HG03039 (cell line): ENCODE measurements around the gene LECT2.

Experiments
- ATAC-seq: cut with Tn5 transposase; IDR thresholded peaks from one replicate; pipeline ENCODE4 v1.9.1; 2021; ENCODE audit warnings: mild to moderate bottlenecking, moderate library complexity; ENCODE audit not compliant: unreplicated experiment

The LECT2 gene

GRCh38 chr5:135954899-135955298, at the start of gene LECT2:
LECT2 (minus strand) TSS chr5:135954983; CDS start chr5:135954833, 150 bp downstream.
- ATAC-seq = no peak

DNA sequence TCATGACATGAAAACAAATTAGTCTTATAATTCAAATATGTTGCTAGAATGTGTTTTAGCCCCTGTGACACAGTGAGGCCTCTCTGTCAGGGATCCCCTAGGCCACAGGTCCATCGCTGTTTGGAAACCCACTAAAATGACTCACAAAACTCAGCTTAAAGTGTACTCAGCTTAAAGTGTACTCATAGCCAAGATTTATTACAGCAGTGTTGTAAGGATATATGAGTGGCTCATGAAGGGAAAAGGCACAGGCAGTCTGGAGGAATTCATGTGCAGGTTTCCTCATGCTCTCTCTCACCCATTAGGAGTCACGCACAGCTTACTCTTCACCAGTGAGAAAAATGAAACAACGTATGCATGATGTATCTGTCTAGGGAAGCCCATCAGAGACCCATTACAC, 49.7 kb upstream of the LECT2 start:
- no peak for ATAC-seq

- ATAC-seq = no peak
These were observed 46.7 kb upstream of the LECT2 start for GRCh38 chr5:136001466-136001981.

DNA sequence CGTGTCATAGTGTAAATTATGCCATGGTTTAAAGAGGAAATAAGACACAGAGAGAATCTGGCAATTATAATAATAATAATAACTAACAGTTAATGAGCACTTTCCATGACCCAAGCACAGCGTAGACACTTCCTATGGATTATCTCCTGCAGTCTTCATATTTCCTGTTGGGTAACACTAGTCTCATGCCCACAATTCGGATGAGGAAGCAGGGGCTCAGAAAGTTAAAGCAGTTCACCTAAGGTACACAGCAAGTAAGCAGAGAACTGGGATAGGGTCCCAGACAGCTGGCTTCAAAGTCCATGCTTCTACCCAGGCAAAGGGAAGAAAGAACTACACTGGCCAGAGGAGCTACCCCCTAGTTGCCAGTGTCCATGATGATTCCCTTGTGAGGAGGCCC, 46.1 kb upstream of the LECT2 start:
- no peak for ATAC-seq

GRCh38 chr5:136000147-136000546, 45.4 kb upstream of the LECT2 start:
- no peak for ATAC-seq

GRCh38 chr5:135999406-136000139, 44.8 kb upstream of the LECT2 start:
- no peak for ATAC-seq

GRCh38 chr5:135998889-135999288, 44.1 kb upstream of the LECT2 start:
- ATAC-seq = no peak

DNA sequence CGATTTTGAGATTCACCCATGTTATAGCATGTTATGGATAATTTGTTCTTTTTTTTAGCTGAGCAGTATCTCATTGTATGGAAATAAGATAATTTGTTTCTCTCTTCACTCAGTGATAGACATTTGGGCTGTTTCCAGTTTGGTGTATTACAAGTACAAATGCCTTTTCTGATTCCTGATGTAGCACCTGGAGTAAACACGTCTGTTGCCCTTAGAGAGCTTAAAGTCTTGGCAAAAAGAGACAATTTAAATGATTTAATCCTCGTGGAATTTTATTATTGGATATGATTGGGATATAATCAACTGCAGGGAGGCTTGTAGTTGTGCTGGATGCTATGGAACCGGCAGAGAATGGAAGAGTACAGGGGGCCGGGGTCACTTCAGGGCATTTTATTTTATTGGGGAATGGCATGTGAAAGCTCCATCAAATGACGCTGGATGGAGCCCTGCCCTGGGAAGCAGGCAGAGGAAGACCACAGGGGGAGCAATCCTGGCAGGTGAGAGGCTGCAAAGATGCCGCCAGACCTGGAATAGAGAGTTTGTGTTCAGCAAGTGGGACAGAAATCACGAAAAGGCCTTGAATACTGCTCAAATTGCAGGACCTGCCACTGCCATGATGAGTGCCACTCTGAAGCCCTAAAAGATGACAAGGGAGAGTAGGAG, 43.0 kb upstream of the LECT2 start:
- no peak for ATAC-seq

- ATAC-seq = no peak
These were observed 41.8 kb upstream of the LECT2 start for GRCh38 chr5:135996611-135997010.

DNA sequence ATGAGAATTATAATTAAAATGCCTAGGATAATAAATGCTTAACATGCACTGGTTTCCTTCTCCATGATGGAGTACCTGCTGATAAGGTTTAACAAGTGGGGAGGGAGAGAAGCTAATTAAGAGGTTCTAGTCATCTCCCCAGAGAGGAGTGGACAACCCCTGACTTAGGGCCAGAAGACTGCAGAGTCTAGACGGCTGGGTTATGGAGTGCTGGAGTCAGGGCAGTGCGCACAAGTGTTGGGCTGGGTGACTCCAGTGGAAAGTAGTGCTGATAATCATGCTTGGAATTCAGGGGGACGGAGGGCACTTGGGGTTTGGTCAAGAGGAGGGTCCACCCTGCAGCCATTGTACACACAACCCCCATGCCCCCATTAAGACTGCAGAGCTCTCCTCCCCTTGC, 41.2 kb upstream of the LECT2 start:
- no peak for ATAC-seq

DNA sequence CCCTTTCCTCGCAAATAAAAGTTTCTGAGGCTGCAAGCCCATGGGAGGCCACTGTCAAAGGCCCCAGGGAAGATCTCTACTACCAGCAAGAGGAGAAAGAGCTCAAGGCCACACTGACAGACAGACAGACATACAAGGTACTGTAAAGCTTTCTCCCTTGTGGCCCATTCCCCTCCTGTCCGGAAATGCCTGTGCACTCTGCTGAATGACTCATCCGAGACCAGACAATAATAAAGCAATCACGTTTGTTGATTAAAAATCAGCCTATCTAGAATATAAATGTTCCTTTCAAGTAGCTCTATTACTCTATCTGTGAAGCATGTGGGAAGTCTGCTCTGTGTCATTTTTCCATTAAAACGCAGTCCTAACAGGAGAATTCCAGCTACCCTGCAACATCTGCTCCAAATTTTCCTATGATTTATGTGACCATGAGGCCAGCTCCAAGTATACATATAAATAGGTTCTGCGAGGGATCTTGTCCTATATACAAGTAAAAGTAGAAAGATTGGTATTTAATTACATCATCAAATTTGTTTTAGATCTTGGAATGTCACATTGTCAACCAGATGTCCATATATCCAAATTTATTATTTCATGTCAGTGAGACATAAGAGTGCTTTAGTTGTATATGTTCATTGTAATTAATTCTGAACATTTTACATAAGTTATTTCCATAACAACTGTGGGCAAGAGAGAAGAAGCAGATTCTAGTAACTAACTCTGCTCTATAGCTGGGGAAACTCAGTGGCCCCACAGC, 39.3 kb upstream of the LECT2 start:
- no peak for ATAC-seq

DNA sequence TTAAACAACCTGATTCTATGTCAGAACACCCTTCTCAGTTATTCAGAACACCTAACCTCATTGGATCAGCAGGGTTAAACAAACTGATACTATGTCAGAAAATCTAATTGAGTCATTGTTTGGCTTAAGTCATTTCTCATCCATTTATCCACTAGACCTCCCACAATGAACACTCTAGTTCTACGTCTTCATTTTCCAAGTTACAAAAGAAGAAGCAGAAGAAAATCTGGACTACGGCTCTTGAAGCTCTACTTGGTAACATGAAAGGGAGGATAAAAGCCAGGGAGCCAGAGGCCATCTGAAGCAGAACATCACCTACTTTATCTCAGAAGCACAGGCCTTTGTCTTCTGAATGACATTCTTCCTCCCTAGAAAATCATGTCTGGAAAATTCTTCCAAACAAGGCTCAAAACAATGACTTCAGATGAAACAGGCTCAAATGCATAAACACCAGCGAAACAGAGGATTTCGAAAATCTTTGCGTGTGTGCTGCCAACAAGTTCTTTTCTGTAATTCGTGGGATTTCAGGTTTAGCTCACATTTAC, 38.6 kb upstream of the LECT2 start:
- no peak for ATAC-seq

- ATAC-seq = no peak
These were observed 36.6 kb upstream of the LECT2 start for GRCh38 chr5:135991429-135991828.

- no peak for ATAC-seq
These were observed 35.9 kb upstream of the LECT2 start for GRCh38 chr5:135990528-135991255.

DNA sequence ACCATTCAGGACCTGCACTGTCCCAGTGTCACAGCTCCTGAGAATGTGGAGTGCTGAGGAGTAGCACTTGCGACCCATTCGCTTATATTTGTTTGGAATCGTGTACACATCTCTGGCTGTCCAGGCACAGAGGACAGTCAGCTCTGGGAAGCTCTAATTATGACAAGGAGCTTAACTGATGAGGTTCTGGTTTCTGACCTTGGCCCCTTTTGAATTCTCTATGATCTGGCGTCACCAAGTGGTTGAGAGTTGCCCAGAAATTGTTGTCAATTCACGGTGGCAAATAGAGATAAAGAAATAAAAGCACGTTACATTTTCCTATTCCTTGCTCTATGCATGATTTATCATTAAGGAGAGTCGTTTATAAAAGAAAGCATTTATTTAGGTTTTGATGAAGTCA, 34.9 kb upstream of the LECT2 start:
- ATAC-seq = no peak

- no peak for ATAC-seq
These were observed 33.8 kb upstream of the LECT2 start for GRCh38 chr5:135988546-135988945.

DNA sequence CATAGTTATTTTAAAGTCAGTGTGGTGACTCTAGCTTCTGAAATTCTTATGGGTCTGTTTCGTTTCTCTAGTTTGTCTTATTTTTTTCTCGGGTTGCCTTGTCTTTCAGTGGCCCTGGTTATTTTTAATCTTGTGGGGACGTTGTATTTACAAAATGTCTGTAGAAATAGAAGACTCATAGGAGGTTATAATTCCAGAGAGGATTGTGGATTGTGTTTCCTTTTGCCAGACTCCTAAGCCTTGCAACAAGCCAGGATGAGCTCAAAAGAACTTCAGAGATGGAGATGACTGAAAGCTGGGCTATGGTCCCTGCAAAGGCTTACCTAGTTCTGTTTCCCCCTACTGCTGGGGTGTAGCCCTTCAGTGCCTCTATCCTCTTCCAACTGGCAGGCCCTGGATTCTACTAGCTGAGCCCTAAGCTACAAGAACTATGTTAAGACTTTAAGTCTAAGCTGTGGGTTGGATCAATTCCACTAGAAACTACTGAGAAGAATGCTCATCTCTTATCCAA, 32.2 kb upstream of the LECT2 start:
- ATAC-seq = no peak

GRCh38 chr5:135986401-135986800, 31.6 kb upstream of the LECT2 start:
- no peak for ATAC-seq

DNA sequence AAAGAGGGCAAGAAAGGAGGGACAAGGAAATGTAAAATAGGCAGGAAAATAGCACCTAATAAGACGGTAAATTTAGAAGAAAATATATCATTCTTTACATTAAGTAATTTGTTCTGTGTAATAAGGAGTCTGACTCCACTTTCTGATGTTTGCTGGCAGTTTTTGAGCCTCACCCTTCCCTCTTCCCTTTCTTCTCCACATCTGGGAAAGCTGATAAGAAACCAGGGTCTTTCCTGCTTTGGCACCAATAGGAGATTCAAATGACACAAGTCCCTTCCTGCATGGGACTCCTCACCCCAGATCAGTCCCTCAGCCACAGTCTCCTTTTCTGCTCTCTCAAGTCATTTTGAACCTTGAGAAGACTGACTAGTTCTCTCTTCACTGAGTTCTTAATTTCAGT, 31.2 kb upstream of the LECT2 start:
- ATAC-seq = no peak

DNA sequence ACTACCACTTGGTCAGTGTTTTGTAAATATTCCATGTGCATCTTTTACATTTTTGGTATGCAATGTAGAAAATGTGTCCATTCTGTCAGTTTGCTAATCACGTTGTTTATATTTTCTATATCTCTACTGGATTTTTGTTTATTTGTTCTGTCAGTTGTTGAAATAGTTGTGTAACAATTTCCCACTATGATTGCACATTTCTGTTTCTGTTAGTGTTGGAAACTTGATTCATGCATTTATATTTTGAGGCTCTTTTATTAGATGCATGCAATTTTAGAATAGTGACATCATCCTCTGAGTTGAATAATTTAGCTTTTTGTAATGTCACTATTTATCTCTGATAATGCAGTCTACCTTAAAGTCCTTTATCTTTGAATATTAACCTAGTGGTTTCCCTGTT, 25.8 kb upstream of the LECT2 start:
- no peak for ATAC-seq

DNA sequence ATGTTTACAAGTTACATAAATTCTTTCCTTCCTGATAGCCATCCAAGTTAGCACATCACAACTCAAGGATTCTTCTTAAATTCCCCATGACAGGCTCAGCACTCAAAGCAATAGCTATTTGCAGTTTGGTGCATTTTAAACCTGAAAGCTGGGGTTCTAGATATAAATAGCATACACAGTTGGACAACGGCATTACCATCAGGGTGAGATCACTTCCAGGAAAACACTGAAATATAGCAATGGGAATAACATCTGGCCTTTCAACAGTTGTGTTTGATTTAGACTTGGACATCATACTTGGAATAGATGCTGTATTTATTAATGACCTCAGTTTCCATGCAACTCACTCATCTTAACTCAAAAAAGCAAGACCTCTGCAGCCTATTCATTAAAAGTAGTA, 24.7 kb upstream of the LECT2 start:
- no peak for ATAC-seq
